ENCODE data around the gene ZNF688. TPM values are rescaled to one million over a fixed set of nuclear protein-coding genes. Genes with fewer than 3 reads are reported as not detected.

Gene ZNF688
- total and polyA plus RNA-seq, 2 of the 13 experiments (the other 11 are each of a cell fraction or from before 2014, with no cell fraction given), result 2.4 to 5.4 TPM

- TF ChIP-seq, protein P1, sequence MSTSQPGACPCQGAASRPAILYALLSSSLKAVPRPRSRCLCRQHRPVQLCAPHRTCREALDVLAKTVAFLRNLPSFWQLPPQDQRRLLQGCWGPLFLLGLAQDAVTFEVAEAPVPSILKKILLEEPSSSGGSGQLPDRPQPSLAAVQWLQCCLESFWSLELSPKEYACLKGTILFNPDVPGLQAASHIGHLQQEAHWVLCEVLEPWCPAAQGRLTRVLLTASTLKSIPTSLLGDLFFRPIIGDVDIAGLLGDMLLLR (CRISPR knock-in tag; IDR thresholded peaks at IDR 0.05), result 0 out of 2 replicates have a peak, but pooled peaks have one; percentile 4
- no peak for TF ChIP-seq PAWR (CRISPR knock-in tag; IDR thresholded peaks at IDR 0.05; ENCODE audit: borderline replicate concordance)
- TF ChIP-seq FOXM1 (CRISPR knock-in tag; IDR thresholded peaks at IDR 0.05), result no peak
- TF ChIP-seq ZFP1 (CRISPR knock-in tag; IDR thresholded peaks at IDR 0.05), result peak; percentile 8; the same call in 1 of the 2 replicates
- no peak for TF ChIP-seq RARA (CRISPR knock-in tag; IDR thresholded peaks at IDR 0.05)
- TF ChIP-seq HMGA1 (CRISPR knock-in tag; conservative IDR thresholded peaks at IDR 0.05), result no peak
- TF ChIP-seq POLR2AphosphoS2 (IDR thresholded peaks at IDR 0.05; ENCODE audit: low read depth, low read length), result no peak
- 0 out of 2 replicates have a peak, but pooled peaks have one; percentile 12 for TF ChIP-seq TP53 (CRISPR knock-in tag; conservative IDR thresholded peaks at IDR 0.05)
- no peak for TF ChIP-seq ZNF225 (CRISPR knock-in tag; IDR thresholded peaks at IDR 0.05)
- TF ChIP-seq ZNF503 (CRISPR knock-in tag; IDR thresholded peaks at IDR 0.05), result no peak
- TF ChIP-seq ZNF510 (CRISPR knock-in tag; IDR thresholded peaks at IDR 0.05; ENCODE audit: low read depth), result peak; percentile 18; the same call in 1 of the 2 replicates
- no peak for TF ChIP-seq RBFOX2 (IDR thresholded peaks at IDR 0.05; ENCODE audit: low read depth, low read length)
- TF ChIP-seq ZMYM3 (CRISPR knock-in tag; IDR thresholded peaks at IDR 0.05), result no peak
- no peak for TF ChIP-seq CREB1 (IDR thresholded peaks at IDR 0.05)
- no peak for TF ChIP-seq CREB1 (CRISPR knock-in tag; IDR thresholded peaks at IDR 0.05)
- 0 out of 2 replicates have a peak, but pooled peaks have one; percentile 76 for TF ChIP-seq MZF1 (CRISPR knock-in tag; IDR thresholded peaks at IDR 0.05; ENCODE audit: borderline replicate concordance)
- TF ChIP-seq, protein P2, sequence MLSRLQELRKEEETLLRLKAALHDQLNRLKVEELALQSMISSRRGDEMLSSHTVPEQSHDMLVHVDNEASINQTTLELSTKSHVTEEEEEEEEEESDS (CRISPR knock-in tag; IDR thresholded peaks at IDR 0.05; ENCODE audit: borderline replicate concordance), result no peak
- TF ChIP-seq, protein P3, sequence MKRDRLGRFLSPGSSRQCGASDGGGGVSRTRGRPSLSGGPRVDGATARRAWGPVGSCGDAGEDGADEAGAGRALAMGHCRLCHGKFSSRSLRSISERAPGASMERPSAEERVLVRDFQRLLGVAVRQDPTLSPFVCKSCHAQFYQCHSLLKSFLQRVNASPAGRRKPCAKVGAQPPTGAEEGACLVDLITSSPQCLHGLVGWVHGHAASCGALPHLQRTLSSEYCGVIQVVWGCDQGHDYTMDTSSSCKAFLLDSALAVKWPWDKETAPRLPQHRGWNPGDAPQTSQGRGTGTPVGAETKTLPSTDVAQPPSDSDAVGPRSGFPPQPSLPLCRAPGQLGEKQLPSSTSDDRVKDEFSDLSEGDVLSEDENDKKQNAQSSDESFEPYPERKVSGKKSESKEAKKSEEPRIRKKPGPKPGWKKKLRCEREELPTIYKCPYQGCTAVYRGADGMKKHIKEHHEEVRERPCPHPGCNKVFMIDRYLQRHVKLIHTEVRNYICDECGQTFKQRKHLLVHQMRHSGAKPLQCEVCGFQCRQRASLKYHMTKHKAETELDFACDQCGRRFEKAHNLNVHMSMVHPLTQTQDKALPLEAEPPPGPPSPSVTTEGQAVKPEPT (CRISPR knock-in tag; IDR thresholded peaks at IDR 0.05; ENCODE audit: low read depth), result no peak
- TF ChIP-seq ARID2 (CRISPR knock-in tag; IDR thresholded peaks at IDR 0.05; ENCODE audit: borderline replicate concordance), result peak; percentile 85; the same call in 1 of the 2 replicates
- TF ChIP-seq ZSCAN9 (CRISPR knock-in tag; IDR thresholded peaks at IDR 0.05; ENCODE audit: borderline replicate concordance), result no peak
- no peak for TF ChIP-seq ZNF382 (CRISPR knock-in tag; IDR thresholded peaks at IDR 0.05; ENCODE audit: borderline replicate concordance)
- no peak for TF ChIP-seq REXO4 (CRISPR knock-in tag; IDR thresholded peaks at IDR 0.05; ENCODE audit: borderline replicate concordance)
- no peak for TF ChIP-seq BRD4 (CRISPR knock-in tag; IDR thresholded peaks at IDR 0.05)
- no peak for TF ChIP-seq NKX3-1 (CRISPR knock-in tag; IDR thresholded peaks at IDR 0.05)
- TF ChIP-seq ZFYVE20 (CRISPR knock-in tag; IDR thresholded peaks at IDR 0.05; ENCODE audit: borderline replicate concordance, low read depth), result 0 out of 2 replicates have a peak, but pooled peaks have one; percentile 60
- no peak for TF ChIP-seq ZNF20 (CRISPR knock-in tag; IDR thresholded peaks at IDR 0.05)
- TF ChIP-seq BRCA1 (CRISPR knock-in tag; IDR thresholded peaks at IDR 0.05), result 0 out of 2 replicates have a peak, but pooled peaks have one; percentile 2
Observed at GRCh38 chr16:30535106-30535776, 36.3 kb downstream of the ZNF688 start (continued).

Measured in HepG2 (cell line).